Measurements from ENCODE around the gene RPS15. TPM values are rescaled to one million over a fixed set of nuclear protein-coding genes. Genes with fewer than 3 reads are reported as not detected.
"Not testable (repeated sequence)": the region's sequence is repeated elsewhere in the genome, so short reads cannot be mapped to it uniquely, and the experiment has no call there.

The RPS15 gene
- total RNA-seq, 6 experiments from 2014 or later: 334 to 1,615 (median 355) TPM

DNA sequence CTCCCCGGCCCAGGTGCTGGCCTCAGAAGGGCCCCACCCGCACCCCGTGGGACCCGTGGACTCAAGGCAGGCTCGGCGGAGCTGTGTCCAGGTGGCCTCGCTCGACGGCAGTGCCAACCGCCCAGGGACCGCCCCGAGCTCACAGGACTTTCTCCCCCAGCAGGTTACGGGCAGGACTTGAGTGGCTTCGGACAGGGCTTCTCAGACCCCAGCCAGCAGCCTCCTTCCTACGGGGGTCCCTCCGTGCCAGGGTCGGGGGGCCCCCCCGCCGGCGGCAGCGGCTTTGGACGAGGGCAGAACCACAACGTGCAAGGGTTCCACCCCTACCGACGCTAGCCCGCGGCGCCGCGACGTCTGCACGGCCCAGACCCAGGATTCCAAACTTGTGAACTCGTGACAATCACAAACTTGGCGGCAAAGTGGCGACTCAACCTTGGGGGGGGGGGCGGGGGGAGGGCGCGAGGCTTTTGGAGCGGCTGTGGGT lies 3.6 kb upstream of the RPS15 start:
- intact Hi-C loops (cut with DNase I): no loop called here
- DNase-seq (no peak), ATAC-seq (no peak)
- TF ChIP-seq, protein P1, sequence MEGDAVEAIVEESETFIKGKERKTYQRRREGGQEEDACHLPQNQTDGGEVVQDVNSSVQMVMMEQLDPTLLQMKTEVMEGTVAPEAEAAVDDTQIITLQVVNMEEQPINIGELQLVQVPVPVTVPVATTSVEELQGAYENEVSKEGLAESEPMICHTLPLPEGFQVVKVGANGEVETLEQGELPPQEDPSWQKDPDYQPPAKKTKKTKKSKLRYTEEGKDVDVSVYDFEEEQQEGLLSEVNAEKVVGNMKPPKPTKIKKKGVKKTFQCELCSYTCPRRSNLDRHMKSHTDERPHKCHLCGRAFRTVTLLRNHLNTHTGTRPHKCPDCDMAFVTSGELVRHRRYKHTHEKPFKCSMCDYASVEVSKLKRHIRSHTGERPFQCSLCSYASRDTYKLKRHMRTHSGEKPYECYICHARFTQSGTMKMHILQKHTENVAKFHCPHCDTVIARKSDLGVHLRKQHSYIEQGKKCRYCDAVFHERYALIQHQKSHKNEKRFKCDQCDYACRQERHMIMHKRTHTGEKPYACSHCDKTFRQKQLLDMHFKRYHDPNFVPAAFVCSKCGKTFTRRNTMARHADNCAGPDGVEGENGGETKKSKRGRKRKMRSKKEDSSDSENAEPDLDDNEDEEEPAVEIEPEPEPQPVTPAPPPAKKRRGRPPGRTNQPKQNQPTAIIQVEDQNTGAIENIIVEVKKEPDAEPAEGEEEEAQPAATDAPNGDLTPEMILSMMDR (IDR thresholded peaks at IDR 0.05): no peak
- TF ChIP-seq POLR2A (IDR thresholded peaks at IDR 0.05): no peak
- peaks cover 0 to 5% (median 1%) of the 10 kb centered on the region in 4 donors for H3K4me1 ChIP-seq
- 87% methylated on average over 23 of the region's 39 CpGs for WGBS (ENCODE audit: insufficient coverage, low coverage, low lambda C conversion rate, missing lambda C conversion rate)
- H3K27ac ChIP-seq: no peak overlapping the region
- no peak overlapping the region for H3K4me3 ChIP-seq
- H3K9me3 ChIP-seq: no peaks in the 10 kb centered on the region
- H3K36me3 ChIP-seq: peaks cover 0 to 37% (median 9%) of the 10 kb centered on the region in 4 donors
- no peaks in the 10 kb centered on the region for H3K27me3 ChIP-seq

DNA sequence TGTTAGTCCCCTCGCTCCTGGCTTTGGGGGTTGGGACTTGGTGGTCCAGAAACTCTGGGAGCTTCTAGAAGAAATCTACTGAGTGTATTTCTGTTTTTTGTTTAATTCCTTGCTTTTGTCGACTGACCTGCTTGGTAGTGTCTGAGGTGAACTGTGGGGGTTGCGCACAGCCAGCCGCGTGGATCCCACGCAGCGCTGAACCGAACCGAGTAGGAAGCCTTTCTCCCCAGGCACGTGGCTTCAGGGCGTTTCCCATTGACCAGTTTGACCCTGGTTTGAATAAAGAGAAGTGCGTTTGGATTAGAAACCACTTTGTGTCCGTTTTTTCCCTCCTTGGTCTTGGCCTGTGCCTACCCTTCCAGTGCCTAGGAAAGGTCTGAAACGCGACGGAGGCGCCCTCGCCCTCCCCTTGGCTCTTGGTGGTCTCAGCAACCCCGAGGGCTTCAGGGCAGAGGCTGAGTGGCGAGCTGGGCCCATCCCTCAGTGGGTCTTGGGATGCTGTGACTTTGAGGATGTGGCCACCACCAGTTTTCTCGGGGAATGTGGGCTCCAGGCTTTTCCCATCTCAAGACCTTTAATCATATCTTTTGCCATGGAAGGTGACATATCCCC lies 2.7 kb upstream of the RPS15 start:
- TF ChIP-seq, protein P1 (IDR thresholded peaks at IDR 0.05): no peak
- no peak for TF ChIP-seq POLR2A (IDR thresholded peaks at IDR 0.05)
- Histone ChIP-seq H3K27me3 (no peaks in the 10 kb centered on the region), H3K36me3 (peaks cover 0 to 39% (median 13%) of the 10 kb centered on the region in 4 donors), H3K4me1 (peaks cover 0 to 10% (median 3%) of the 10 kb centered on the region in 4 donors), H3K9me3 (no peaks in the 10 kb centered on the region), H3K27ac (no peak overlapping the region), H3K4me3 (no peak overlapping the region)
- intact Hi-C loops (cut with DNase I): no loop called here
- ATAC-seq (no peak), DNase-seq (no peak)
- 87% methylated on average over 11 of the region's 21 CpGs for WGBS (ENCODE audit: insufficient coverage, low coverage, low lambda C conversion rate, missing lambda C conversion rate)

DNA sequence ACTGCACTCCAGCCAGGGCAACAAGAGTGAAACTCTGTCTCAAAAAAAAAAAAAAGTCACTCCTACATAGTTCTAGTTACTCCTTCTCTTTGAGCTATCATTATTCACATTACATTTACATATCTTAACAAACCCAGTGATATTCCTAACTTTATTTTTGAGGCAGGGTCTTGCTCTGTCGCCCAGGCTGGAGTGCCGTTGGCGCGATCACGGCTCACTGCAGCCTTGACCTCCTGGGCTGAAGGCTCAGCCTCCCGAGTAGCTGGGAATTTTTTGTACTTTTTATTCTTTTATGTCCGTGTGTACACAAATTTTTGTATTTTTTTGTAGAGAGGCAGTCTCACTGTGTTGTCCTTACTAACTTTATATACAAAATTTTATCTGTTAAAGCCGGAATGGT lies 587 bp upstream of the RPS15 start:
- Histone ChIP-seq H3K36me3 (peaks cover 0 to 45% (median 20%) of the 10 kb centered on the region in 4 donors), H3K27ac (peak overlapping the region; percentile 55 to 75 (median 57)), H3K4me1 (peaks cover 0 to 10% (median 3%) of the 10 kb centered on the region in 4 donors), H3K27me3 (no peaks in the 10 kb centered on the region), H3K9me3 (no peaks in the 10 kb centered on the region), H3K4me3 (peak overlapping the region in 2 of 3 donors; percentile 97 to 99)
- intact Hi-C loops (cut with DNase I): no loop called here
- WGBS (ENCODE audit: insufficient coverage, low coverage, low lambda C conversion rate, missing lambda C conversion rate): 27% methylated on average over 8 of the region's 8 CpGs
- TF ChIP-seq, protein P1 (IDR thresholded peaks at IDR 0.05): no peak
- TF ChIP-seq POLR2A (IDR thresholded peaks at IDR 0.05): no peak
- no peak for DNase-seq
- ATAC-seq: peak in 2 of 4 donors; percentile 3 to 9

DNA sequence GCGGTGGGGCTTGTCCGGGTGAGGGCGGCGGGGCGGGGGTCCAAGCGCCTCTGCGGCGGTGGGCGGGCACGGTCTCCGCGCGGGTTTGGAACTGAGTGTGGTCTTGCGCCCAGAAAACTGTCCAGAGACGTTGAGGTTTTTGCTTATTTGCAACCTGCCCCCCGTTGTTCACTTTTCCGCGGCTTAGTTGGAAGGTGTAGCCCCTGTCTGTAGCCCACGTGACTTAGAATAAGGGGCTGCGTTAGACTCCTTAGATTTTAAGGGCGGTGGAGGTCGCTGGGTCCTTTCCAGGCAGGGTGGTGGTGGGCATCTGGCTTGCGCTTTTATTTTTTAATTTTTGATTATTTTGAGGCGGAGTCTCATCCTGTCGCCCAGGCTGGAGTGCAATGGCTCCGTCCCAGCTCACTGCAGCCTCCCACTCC lies 748 bp downstream of the RPS15 start:
- H3K36me3 ChIP-seq: peaks cover 0 to 31% (median 15%) of the 10 kb centered on the region in 4 donors
- TF ChIP-seq POLR2A (IDR thresholded peaks at IDR 0.05): no peak
- TF ChIP-seq, protein P1 (IDR thresholded peaks at IDR 0.05): no peak
- peak overlapping the region; percentile 64 to 76 (median 75) for H3K27ac ChIP-seq

DNA sequence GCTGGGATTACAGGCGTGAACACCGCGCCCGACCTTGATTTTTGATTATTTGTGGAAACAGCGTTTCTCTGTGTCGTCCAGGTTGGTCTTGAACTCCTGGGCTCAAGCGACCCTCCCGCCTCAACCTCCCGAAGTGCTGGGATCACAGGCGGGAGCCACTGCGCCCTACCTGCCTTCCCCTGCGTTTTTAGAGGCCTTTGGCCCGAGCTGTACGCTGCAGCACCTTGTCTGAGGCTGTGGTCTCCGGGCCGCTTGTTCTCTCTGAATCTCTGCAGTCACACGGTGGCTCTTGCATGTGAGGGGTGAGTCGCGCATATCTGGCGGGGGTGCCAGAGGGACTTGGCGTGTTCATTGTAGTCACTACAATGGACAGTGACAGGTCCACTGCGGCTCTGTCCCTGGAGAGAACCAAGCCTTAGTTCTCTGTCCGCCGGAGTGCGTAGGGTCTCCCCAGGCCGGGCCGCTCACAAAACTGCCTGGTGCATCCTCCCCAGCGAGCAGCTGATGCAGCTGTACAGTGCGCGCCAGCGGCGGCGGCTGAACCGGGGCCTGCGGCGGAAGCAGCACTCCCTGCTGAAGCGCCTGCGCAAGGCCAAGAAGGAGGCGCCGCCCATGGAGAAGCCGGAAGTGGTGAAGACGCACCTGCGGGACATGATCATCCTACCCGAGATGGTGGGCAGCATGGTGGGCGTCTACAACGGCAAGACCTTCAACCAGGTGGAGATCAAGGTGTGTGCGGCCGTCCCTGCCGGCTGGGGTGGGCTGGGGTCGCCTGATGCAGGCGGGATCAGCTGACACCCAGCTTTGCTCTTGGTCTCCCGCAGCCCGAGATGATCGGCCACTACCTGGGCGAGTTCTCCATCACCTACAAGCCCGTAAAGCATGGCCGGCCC lies 1.6 kb downstream of the RPS15 start:
- not testable (repeated sequence) for H3K27me3 ChIP-seq, ATAC-seq, DNase-seq, H3K27ac ChIP-seq, H3K9me3 ChIP-seq
- H3K4me3 ChIP-seq: peak overlapping the region; percentile 84 to 99 (median 97)
- peaks cover 0 to 10% (median 3%) of the 10 kb centered on the region in 4 donors for H3K4me1 ChIP-seq
- WGBS (ENCODE audit: insufficient coverage, low coverage, low lambda C conversion rate, missing lambda C conversion rate): 53% methylated on average over 21 of the region's 57 CpGs
- H3K36me3 ChIP-seq: peaks cover 0 to 31% (median 15%) of the 10 kb centered on the region in 4 donors
- intact Hi-C loops (cut with DNase I): loop anchor here in 1 of 2 donors (10.0 kb wide), 1 partner anchor 75 kb away; the partner anchor contains the start of gene ADAMTSL5

More for the DNA sequence above, 748 bp downstream of the RPS15 start:
- intact Hi-C loops (cut with DNase I): no loop called here
- ATAC-seq: no peak
- 2% methylated on average over 11 of the region's 26 CpGs for WGBS (ENCODE audit: insufficient coverage, low coverage, low lambda C conversion rate, missing lambda C conversion rate)
- no peaks in the 10 kb centered on the region for H3K9me3 ChIP-seq
- H3K4me1 ChIP-seq: peaks cover 0 to 10% (median 3%) of the 10 kb centered on the region in 4 donors
- peak overlapping the region; percentile 84 to 99 (median 97) for H3K4me3 ChIP-seq
- DNase-seq: no peak
- no peaks in the 10 kb centered on the region for H3K27me3 ChIP-seq

All from right lobe of liver (tissue), 6 donors.